ENCODE results near the gene DPP10.

The DPP10 gene

DNA sequence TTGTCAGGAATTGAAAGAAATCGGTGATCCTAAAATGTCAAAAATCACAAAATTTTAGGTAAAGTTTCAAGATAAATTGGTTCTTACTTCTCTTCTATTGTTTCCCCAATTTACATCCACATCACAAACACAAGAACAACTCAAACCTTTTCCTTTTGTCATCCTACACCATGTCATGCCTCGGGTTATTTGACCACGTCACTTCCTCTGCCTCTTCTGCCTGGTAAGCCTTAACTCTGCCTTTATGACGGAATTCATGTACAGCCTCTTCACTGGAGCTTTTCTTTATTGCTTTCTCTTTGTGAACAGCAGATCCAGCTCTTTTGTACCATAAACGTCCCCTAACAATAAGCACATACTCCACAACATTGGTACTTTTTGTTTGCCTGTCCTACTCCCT is 258.0 kb downstream of the DPP10 start (continued):
- no peak for TF ChIP-seq ZNF530 (tag by site-specific recombination; IDR thresholded peaks at IDR 0.05; ENCODE audit: low read depth)

DNA sequence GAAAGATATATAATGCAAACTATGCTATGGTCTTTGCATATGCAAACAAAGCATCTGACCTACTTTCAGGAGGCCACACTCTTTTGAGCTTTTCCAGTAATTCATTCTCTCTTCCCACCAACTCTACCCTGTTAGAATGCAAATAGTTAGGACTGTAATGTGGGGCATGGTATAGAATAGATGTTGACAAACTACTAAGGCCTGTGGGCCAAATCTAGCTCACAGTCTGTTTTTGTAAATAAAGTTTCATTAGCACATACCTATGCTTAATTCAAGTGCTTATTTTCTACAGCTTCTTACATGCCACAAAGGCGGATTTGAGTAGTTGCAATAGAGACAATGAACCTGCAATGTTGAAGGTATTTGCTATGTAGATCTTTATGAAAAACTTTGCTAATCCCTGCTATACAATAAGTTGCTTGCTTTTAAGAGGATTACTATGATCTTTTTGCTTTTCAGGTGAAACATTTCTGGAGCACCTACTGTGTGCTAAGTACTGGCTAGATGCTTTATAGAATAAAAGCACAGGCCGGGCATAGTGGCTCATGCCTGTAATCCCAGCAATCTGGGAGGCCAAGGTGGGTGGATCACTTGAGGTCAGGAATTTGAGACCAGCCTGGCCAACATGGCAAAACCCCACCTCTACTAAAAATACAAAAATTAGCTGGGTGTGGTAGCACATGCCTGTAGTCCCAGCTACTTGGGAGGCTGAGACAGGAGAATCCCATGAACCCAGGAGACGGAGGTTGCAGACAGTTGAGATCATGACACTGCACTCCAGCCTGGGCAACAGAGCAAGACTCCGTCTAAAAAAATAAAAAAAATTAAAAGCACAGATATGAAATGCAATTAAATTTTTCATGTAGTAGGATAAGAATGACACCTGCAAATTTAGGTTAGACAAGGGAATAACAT is 267.8 kb downstream of the DPP10 start:
- Histone ChIP-seq H3K4me1 (ENCODE audit: control insufficient read depth, insufficient read depth, low read length) (no peaks in the 10 kb centered on the region), H3K36me3 (ENCODE audit: control insufficient read depth in 2 of 2, insufficient read depth in 1 of 2, low read length in 2 of 2) (no peaks in the 10 kb centered on the region), H3K27ac (ENCODE audit: extremely low read depth, low read depth, low read length) (no peak overlapping the region), H3K4me3 (ENCODE audit: low read depth, low read length) (no peak overlapping the region), H3K9me3 (ENCODE audit: control insufficient read depth, insufficient read depth, low read depth, low read length) (no peaks in the 10 kb centered on the region)
- POLR2A ChIA-PET = no interaction called here
- CTCF ChIA-PET = no interaction called here
- TF ChIP-seq ZNF530 (tag by site-specific recombination; IDR thresholded peaks at IDR 0.05; ENCODE audit: low read depth) (no peak), ZNF311 (tag by site-specific recombination; IDR thresholded peaks at IDR 0.05; ENCODE audit: borderline replicate concordance) (no peak), SP3 (tag by site-specific recombination; IDR thresholded peaks at IDR 0.05) (no peak), ZNF175 (tag by site-specific recombination; IDR thresholded peaks at IDR 0.05) (no peak), ZNF394 (tag by site-specific recombination; IDR thresholded peaks at IDR 0.05; ENCODE audit: borderline replicate concordance) (no peak), PRDM2 (tag by site-specific recombination; IDR thresholded peaks at IDR 0.05; ENCODE audit: borderline replicate concordance) (no peak), ZNF335 (tag by site-specific recombination; conservative IDR thresholded peaks at IDR 0.05) (no peak), ZNF792 (tag by site-specific recombination; IDR thresholded peaks at IDR 0.05) (no peak), ZBTB8A (tag by site-specific recombination; IDR thresholded peaks at IDR 0.05) (no peak), ZNF449 (tag by site-specific recombination; IDR thresholded peaks at IDR 0.05) (no peak), ZNF701 (tag by site-specific recombination; IDR thresholded peaks at IDR 0.05) (no peak), ZBTB21 (tag by site-specific recombination; IDR thresholded peaks at IDR 0.05) (no peak), ZNF654 (tag by site-specific recombination; IDR thresholded peaks at IDR 0.05; ENCODE audit: low read depth) (no peak), ZNF514 (tag by site-specific recombination; IDR thresholded peaks at IDR 0.05) (no peak), ZNF2 (tag by site-specific recombination; IDR thresholded peaks at IDR 0.05) (no peak), HOXD13 (CRISPR knock-in tag; IDR thresholded peaks at IDR 0.05; ENCODE audit: borderline replicate concordance) (no peak), KLF10 (tag by site-specific recombination; IDR thresholded peaks at IDR 0.05) (no peak), ZNF121 (tag by site-specific recombination; IDR thresholded peaks at IDR 0.05) (no peak), ZNF24 (tag by site-specific recombination; IDR thresholded peaks at IDR 0.05) (no peak)
- TF ChIP-seq, protein P1, sequence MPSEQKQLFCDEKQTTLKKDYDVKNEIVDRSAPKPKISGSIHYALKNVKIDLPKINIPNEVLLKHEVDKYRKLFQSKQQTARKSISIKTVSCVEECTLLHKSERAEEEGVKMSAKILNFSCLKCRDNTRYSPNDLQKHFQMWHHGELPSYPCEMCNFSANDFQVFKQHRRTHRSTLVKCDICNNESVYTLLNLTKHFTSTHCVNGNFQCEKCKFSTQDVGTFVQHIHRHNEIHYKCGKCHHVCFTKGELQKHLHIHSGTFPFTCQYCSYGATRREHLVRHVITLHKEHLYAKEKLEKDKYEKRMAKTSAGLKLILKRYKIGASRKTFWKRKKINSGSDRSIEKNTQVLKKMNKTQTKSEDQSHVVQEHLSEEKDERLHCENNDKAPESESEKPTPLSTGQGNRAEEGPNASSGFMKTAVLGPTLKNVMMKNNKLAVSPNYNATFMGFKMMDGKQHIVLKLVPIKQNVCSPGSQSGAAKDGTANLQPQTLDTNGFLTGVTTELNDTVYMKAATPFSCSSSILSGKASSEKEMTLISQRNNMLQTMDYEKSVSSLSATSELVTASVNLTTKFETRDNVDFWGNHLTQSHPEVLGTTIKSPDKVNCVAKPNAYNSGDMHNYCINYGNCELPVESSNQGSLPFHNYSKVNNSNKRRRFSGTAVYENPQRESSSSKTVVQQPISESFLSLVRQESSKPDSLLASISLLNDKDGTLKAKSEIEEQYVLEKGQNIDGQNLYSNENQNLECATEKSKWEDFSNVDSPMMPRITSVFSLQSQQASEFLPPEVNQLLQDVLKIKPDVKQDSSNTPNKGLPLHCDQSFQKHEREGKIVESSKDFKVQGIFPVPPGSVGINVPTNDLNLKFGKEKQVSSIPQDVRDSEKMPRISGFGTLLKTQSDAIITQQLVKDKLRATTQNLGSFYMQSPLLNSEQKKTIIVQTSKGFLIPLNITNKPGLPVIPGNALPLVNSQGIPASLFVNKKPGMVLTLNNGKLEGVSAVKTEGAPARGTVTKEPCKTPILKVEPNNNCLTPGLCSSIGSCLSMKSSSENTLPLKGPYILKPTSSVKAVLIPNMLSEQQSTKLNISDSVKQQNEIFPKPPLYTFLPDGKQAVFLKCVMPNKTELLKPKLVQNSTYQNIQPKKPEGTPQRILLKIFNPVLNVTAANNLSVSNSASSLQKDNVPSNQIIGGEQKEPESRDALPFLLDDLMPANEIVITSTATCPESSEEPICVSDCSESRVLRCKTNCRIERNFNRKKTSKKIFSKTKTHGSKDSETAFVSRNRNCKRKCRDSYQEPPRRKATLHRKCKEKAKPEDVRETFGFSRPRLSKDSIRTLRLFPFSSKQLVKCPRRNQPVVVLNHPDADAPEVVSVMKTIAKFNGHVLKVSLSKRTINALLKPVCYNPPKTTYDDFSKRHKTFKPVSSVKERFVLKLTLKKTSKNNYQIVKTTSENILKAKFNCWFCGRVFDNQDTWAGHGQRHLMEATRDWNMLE (tag by site-specific recombination; conservative IDR thresholded peaks at IDR 0.05; ENCODE audit: low read depth) = no peak
